MCF 10A (cell line): ENCODE measurements around the gene FICD. TPM values are rescaled to one million over a fixed set of nuclear protein-coding genes. Genes with fewer than 3 reads are reported as not detected.

ENCODE experiments used
- BruUV-seq: library from RNA; stranded (reverse); fragments of 400-500 nt; replicated peaks from 2 replicates; lab custom pipeline; 2021; lab: Mats Ljungman, UMichigan
- CTCF ChIA-PET: fragments of 300-600 bp; sonication (Branson Sonifier 250); formaldehyde crosslinking; extraction: SDS; loops from one replicate; lab custom pipeline; 2021; ENCODE audit warnings: antibody characterized with exemption, inconsistent platforms; lab: Yijun Ruan, JAX
- POLR2A ChIA-PET: fragments of 300-600, 350-650 bp; sonication (Branson Sonifier 250); formaldehyde crosslinking; extraction: SDS; loops from one replicate; lab custom pipeline; 2020; ENCODE audit warnings: antibody characterized with exemption, inconsistent platforms; lab: Yijun Ruan, JAX
- DNase-seq: peaks from one replicate; pipeline ENCODE4 v3.0.0-alpha.2; 2018; ENCODE audit not compliant: unreplicated experiment
- H3K27ac Mint-ChIP-seq: one replicate; pipeline ENCODE4 v1.8.0; 2022; ENCODE audit warnings: mild to moderate bottlenecking, low read depth, mixed read lengths; ENCODE audit not compliant: unreplicated experiment
- H3K27me3 Mint-ChIP-seq: one replicate; pipeline ENCODE4 v1.8.0; 2022; ENCODE audit warnings: mixed read lengths; ENCODE audit not compliant: insufficient read depth, unreplicated experiment
- H3K36me3 Mint-ChIP-seq: one replicate; pipeline ENCODE4 v1.8.0; 2022; ENCODE audit warnings: mild to moderate bottlenecking, moderate library complexity, mixed read lengths; ENCODE audit not compliant: insufficient read depth, unreplicated experiment
- H3K4me1 Mint-ChIP-seq: one replicate; pipeline ENCODE4 v1.8.0; 2022; ENCODE audit warnings: mixed read lengths; ENCODE audit not compliant: insufficient read depth, unreplicated experiment
- H3K4me3 Mint-ChIP-seq: one replicate; pipeline ENCODE4 v1.8.0; 2022; ENCODE audit warnings: mild to moderate bottlenecking, moderate library complexity, mixed read lengths; ENCODE audit not compliant: unreplicated experiment
- H3K9me3 Mint-ChIP-seq: one replicate; pipeline ENCODE4 v1.8.0; 2022; ENCODE audit warnings: mixed read lengths; ENCODE audit not compliant: unreplicated experiment
- intact Hi-C: fragments of 100-400 bp; cut with micrococcal nuclease; formaldehyde crosslinking; loops from 2 replicates; pipeline ENCODE4 v1.14.1; 2022
- total RNA-seq: library from RNA; stranded (reverse); gene quantifications from 2 replicates; pipeline ENCODE4 v1.2.3, GENCODE V29; 2022
- TF ChIP-seq, protein P1 (sequence below): fragments of 200-600 bp; IDR thresholded peaks from one replicate; pipeline ENCODE4 v1.8.0; 2022; ENCODE audit warnings: antibody characterized with exemption, mild to moderate bottlenecking; ENCODE audit not compliant: unreplicated experiment

Gene FICD
- total RNA-seq, 1 experiment from 2014 or later: 15.2 TPM

DNA sequence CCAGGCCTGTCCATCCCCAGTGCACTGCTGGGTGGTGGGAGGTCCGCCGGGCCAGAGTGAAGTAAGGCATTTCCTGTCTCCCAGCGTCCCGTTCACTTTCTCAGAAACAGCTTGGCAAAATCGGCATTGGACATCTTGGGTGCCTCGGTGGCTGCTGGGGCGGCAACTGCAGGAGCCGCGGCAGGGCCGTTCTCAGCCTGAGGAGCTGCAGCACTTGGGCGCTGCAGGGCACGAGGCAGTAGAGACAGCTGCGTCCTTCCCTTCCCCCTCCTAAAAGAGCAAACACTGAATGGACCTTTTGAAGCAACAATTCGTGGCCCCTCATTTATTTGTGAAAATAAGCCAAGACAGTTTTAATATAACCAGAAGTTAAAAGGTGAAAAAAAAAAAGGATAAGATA, 8.3 kb downstream of the FICD start:
- Mint-ChIP-seq H3K4me3 (no peak overlapping the region), H3K4me1 (no peaks in the 10 kb centered on the region), H3K36me3 (peaks cover 91% of the 10 kb centered on the region), H3K27ac (no peak overlapping the region), H3K27me3 (no peaks in the 10 kb centered on the region), H3K9me3 (no peaks in the 10 kb centered on the region)
- no TSS peak for BruUV-seq
- TF ChIP-seq, protein P1, sequence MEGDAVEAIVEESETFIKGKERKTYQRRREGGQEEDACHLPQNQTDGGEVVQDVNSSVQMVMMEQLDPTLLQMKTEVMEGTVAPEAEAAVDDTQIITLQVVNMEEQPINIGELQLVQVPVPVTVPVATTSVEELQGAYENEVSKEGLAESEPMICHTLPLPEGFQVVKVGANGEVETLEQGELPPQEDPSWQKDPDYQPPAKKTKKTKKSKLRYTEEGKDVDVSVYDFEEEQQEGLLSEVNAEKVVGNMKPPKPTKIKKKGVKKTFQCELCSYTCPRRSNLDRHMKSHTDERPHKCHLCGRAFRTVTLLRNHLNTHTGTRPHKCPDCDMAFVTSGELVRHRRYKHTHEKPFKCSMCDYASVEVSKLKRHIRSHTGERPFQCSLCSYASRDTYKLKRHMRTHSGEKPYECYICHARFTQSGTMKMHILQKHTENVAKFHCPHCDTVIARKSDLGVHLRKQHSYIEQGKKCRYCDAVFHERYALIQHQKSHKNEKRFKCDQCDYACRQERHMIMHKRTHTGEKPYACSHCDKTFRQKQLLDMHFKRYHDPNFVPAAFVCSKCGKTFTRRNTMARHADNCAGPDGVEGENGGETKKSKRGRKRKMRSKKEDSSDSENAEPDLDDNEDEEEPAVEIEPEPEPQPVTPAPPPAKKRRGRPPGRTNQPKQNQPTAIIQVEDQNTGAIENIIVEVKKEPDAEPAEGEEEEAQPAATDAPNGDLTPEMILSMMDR: no peak
- CTCF ChIA-PET: interaction anchor here (0.8 to 2.7 kb wide), 2 partner anchors 9 to 11 kb away, joined by 3 to 11 read pairs; no protein-coding TSS in a partner anchor
- POLR2A ChIA-PET: interaction anchor here (1.9 kb wide), 1 partner anchor 10 kb away, joined by 5 read pairs; no protein-coding TSS in a partner anchor
- intact Hi-C loops: no loop called here
- no peak for DNase-seq

GRCh38 chr12:108525681-108526080, 10.6 kb downstream of the FICD start:
- no TSS peak for BruUV-seq
- Mint-ChIP-seq H3K4me3 (no peak overlapping the region), H3K27ac (no peak overlapping the region), H3K4me1 (no peaks in the 10 kb centered on the region), H3K36me3 (peaks cover 91% of the 10 kb centered on the region), H3K27me3 (no peaks in the 10 kb centered on the region), H3K9me3 (no peaks in the 10 kb centered on the region)
- no peak for DNase-seq
- POLR2A ChIA-PET: no interaction called here
- TF ChIP-seq, protein P1: no peak
- CTCF ChIA-PET: interaction anchor here (0.6 to 2.2 kb wide), 3 partner anchors 11 to 92 kb away, joined by 3 to 6 read pairs (median 3); no protein-coding TSS in a partner anchor
- intact Hi-C loops: no loop called here

- ChIA-PET CTCF (interaction anchor here (0.7 to 2.2 kb wide), 3 partner anchors 14 to 492 kb away, joined by 3 to 6 read pairs (median 3); no protein-coding TSS in a partner anchor), POLR2A (no interaction called here)
- intact Hi-C loops: no loop called here
- H3K27ac Mint-ChIP-seq: peak overlapping the region; percentile 32
- H3K4me1 Mint-ChIP-seq: no peaks in the 10 kb centered on the region
- DNase-seq: no peak
- no TSS peak for BruUV-seq
- H3K4me3 Mint-ChIP-seq: no peak overlapping the region
- no peaks in the 10 kb centered on the region for H3K27me3 Mint-ChIP-seq
- no peaks in the 10 kb centered on the region for H3K9me3 Mint-ChIP-seq
- TF ChIP-seq, protein P1: no peak
- peaks cover 84% of the 10 kb centered on the region for H3K36me3 Mint-ChIP-seq
Measured at GRCh38 chr12:108526482-108527165, 11.5 kb downstream of the FICD start.

DNA sequence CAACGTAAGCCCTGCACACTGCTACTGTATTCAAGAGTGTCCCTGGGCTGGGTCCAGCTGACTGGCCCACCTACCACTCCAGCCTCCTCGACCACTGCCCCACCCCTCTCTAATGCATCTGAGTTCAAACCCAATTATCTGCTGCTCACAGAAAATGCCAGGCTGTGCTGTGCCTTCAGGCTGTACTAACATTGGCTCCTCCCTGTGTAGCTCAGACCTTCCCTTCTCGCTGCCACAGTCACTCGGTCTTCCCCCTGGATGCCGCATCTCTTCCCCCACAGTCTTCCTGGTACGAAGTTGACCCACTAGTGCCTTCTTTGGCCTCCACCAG, 12.1 kb downstream of the FICD start:
- intact Hi-C loops: no loop called here
- H3K27ac Mint-ChIP-seq: peak overlapping the region; percentile 32
- H3K27me3 Mint-ChIP-seq: no peaks in the 10 kb centered on the region
- BruUV-seq: no TSS peak
- TF ChIP-seq, protein P1: no peak
- POLR2A ChIA-PET: no interaction called here
- H3K4me3 Mint-ChIP-seq: no peak overlapping the region
- CTCF ChIA-PET: interaction anchor here (0.6 to 2.2 kb wide), 2 partner anchors 91 to 1407 kb away, joined by 4 to 6 read pairs; no protein-coding TSS in a partner anchor
- H3K4me1 Mint-ChIP-seq: no peaks in the 10 kb centered on the region
- DNase-seq: no peak
- H3K9me3 Mint-ChIP-seq: no peaks in the 10 kb centered on the region
- H3K36me3 Mint-ChIP-seq: peaks cover 86% of the 10 kb centered on the region
